Skeletal muscle tissue (tissue), 4 donors: ENCODE data around the gene POLR1E. TPM values are rescaled to one million over a fixed set of nuclear protein-coding genes. Genes with fewer than 3 reads are reported as not detected.

Source experiments
- H3K27ac ChIP-seq: one replicate; pipeline ENCODE4 v1.7.0; 2013; ENCODE audit warnings: mild to moderate bottlenecking, low read depth, low read length, inconsistent platforms
- H3K27me3 ChIP-seq, 3 donors: one replicate each; pipeline ENCODE4 v1.7.0; 2013; ENCODE audit warnings: low read length in 3 of 3; ENCODE audit not compliant: control insufficient read depth in 3 of 3, insufficient read depth in 3 of 3
- H3K36me3 ChIP-seq, 3 donors: one replicate each; pipeline ENCODE4 v1.7.0; 2013; ENCODE audit warnings: low read length in 3 of 3; ENCODE audit not compliant: control insufficient read depth in 3 of 3, insufficient read depth in 3 of 3
- H3K4me1 ChIP-seq, 3 donors: one replicate each; pipeline ENCODE4 v1.7.0; 2013; ENCODE audit warnings: low read length in 3 of 3, mild to moderate bottlenecking in 3 of 3; ENCODE audit not compliant: control insufficient read depth in 3 of 3, insufficient read depth in 3 of 3
- H3K4me3 ChIP-seq, 3 donors: one replicate each; pipeline ENCODE4 v1.7.0; 2013; ENCODE audit warnings: low read length in 3 of 3
- H3K9ac ChIP-seq, 3 donors: one replicate each; pipeline ENCODE4 v1.7.0; 2013; ENCODE audit warnings: low read length in 3 of 3, mild to moderate bottlenecking in 3 of 3, moderate library complexity in 2 of 3, low read depth in 1 of 3
- H3K9me3 ChIP-seq, 3 donors: one replicate each; pipeline ENCODE4 v1.7.0; 2013; ENCODE audit warnings: low read length in 3 of 3; ENCODE audit not compliant: control insufficient read depth in 3 of 3
- total RNA-seq: library from RNA; depleted of rRNA; stranded (reverse); fragments of >200 nt; gene quantifications from one replicate; pipeline ENCODE4 v1.2.3, GENCODE V29; 2014
- donor health status: Osteomylitis.

Gene POLR1E
- total RNA-seq, 1 donor from 2014 or later, result 38.1 TPM

- H3K9me3 ChIP-seq, result no peaks in the 10 kb centered on the region
- no peak overlapping the region for H3K4me3 ChIP-seq
- no peaks in the 10 kb centered on the region for H3K27me3 ChIP-seq
- H3K4me1 ChIP-seq, result peaks cover 7 to 14% (median 9%) of the 10 kb centered on the region in 3 donors
- no peak overlapping the region for H3K9ac ChIP-seq
- no peak overlapping the region for H3K27ac ChIP-seq
- H3K36me3 ChIP-seq, result peaks cover 5 to 13% (median 8%) of the 10 kb centered on the region in 3 donors
Measured at GRCh38 chr9:37543468-37543867, 57.7 kb downstream of the POLR1E start.

DNA sequence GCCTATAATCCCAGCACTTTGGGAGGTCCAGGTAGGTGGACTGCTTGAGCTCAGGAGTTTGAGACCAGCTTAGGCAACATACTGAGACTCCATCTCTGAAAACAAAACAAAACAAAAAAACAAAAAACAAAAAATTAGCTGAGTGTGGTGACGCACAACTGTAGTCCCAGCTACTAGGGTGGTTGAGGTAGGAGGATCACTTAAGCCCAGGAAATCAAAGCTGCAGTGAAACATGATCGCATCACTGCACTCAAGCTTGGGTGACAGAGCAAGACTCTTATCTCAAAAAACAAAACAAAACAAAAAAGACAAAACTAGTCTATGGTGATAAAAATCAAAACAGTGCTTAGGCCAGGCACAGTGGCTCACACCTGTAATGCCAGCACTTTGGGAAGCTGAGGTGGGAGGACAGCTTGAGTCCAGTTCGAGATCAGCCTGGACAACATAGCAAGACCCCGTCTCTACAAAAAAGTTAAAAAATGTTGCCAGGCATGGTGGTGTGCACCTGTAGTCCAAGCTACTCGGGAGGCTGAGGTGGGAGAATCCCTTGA lies 61.7 kb downstream of the POLR1E start:
- H3K27me3 ChIP-seq, result no peaks in the 10 kb centered on the region
- H3K36me3 ChIP-seq, result no peaks in the 10 kb centered on the region
- no peaks in the 10 kb centered on the region for H3K9me3 ChIP-seq
- no peak overlapping the region for H3K9ac ChIP-seq
- H3K4me3 ChIP-seq, result no peak overlapping the region
- H3K27ac ChIP-seq, result no peak overlapping the region
- peaks cover 0 to 4% (median 2%) of the 10 kb centered on the region in 3 donors for H3K4me1 ChIP-seq

- H3K27ac ChIP-seq, result no peak overlapping the region
- H3K9me3 ChIP-seq, result no peaks in the 10 kb centered on the region
- H3K36me3 ChIP-seq, result no peaks in the 10 kb centered on the region
- H3K9ac ChIP-seq, result no peak overlapping the region
- H3K27me3 ChIP-seq, result no peaks in the 10 kb centered on the region
- H3K4me3 ChIP-seq, result no peak overlapping the region
- H3K4me1 ChIP-seq, result peaks cover 0 to 4% (median 2%) of the 10 kb centered on the region in 3 donors
Measured at GRCh38 chr9:37549527-37549926, 63.8 kb downstream of the POLR1E start.

DNA sequence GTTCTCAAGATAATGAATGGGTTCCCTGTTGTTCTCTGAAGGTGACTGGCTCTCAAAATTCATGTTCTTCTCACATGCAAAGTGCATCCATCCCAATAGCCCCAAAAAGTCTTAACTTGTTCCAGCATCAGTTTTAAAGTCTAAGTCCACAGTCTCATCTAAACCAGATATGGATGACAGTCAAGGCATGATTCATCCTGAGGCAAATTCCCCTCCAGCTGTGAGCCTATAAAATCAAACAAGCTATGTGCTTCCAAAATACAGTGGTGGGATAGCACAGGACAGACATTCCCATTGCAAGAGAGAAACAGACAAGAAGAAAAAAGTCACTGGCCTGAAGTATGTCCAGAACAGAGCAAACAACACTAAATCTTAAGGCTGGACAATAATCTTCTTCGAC lies 65.0 kb downstream of the POLR1E start:
- H3K27ac ChIP-seq, result no peak overlapping the region

DNA sequence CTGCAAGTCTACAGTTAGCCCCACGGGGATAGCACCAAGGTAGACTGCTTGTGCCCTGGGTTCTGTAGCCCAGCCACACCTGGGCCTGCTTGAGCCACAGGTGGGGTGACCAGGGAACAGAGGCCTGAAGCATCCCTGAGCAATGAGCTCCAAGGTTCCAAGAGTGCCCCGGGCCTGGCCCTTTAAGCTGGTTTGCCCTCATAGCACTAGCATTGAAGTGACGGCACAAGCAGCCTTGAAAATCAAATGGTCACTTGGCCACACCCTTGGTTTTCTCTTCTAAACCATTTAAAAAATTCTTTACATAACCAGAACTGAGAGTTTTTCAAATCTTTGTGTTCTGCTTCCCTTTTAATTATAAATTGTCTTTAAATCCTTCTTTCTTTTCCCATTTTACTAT lies 65.7 kb downstream of the POLR1E start:
- peaks cover 0 to 4% (median 2%) of the 10 kb centered on the region in 3 donors for H3K4me1 ChIP-seq
- no peak overlapping the region for H3K27ac ChIP-seq

More for the DNA sequence above, 65.0 kb downstream of the POLR1E start:
- no peaks in the 10 kb centered on the region for H3K27me3 ChIP-seq
- H3K4me1 ChIP-seq, result peaks cover 0 to 4% (median 2%) of the 10 kb centered on the region in 3 donors
- H3K9ac ChIP-seq, result no peak overlapping the region
- no peak overlapping the region for H3K4me3 ChIP-seq
- no peaks in the 10 kb centered on the region for H3K9me3 ChIP-seq
- H3K36me3 ChIP-seq, result no peaks in the 10 kb centered on the region

DNA sequence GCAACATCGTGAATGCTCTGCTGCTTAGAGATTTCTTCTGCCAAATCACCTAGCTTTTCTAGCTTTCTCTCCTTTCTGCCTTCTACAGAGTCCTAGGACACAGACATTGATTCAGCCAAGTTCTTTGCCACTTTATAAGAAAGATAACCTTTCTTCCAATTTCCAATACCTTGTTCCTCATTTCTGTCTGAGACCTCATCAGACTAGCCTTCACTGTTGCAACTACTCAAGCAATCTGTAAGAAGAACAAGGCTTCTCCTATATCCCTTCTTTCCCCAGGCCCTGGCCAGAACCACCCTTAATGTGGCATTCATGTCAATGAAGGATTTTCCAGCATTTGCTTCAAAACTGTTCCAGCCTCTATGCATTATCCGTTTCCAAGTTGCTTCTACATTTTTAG lies 66.1 kb downstream of the POLR1E start:
- peaks cover 0 to 4% (median 2%) of the 10 kb centered on the region in 3 donors for H3K4me1 ChIP-seq
- H3K27ac ChIP-seq, result no peak overlapping the region
- H3K9me3 ChIP-seq, result no peaks in the 10 kb centered on the region
- no peaks in the 10 kb centered on the region for H3K36me3 ChIP-seq
- no peak overlapping the region for H3K4me3 ChIP-seq
- H3K27me3 ChIP-seq, result no peaks in the 10 kb centered on the region
- H3K9ac ChIP-seq, result no peak overlapping the region

More for the DNA sequence above, 65.7 kb downstream of the POLR1E start:
- no peak overlapping the region for H3K4me3 ChIP-seq
- H3K9me3 ChIP-seq, result no peaks in the 10 kb centered on the region
- H3K36me3 ChIP-seq, result no peaks in the 10 kb centered on the region
- H3K27me3 ChIP-seq, result no peaks in the 10 kb centered on the region
- no peak overlapping the region for H3K9ac ChIP-seq

Other genes with a start within 250 kb of the POLR1E start
- gene GRHPR, start 63.3 kb upstream of the POLR1E start, total RNA-seq, result 99.2 TPM
- gene ZBTB5, start 20.5 kb upstream of the POLR1E start, total RNA-seq, result 15.1 TPM
- 18.3 TPM for gene FBXO10, start 90.4 kb downstream of the POLR1E start, total RNA-seq
- gene TOMM5, start 106.6 kb downstream of the POLR1E start, total RNA-seq, result 72.0 TPM
- 6.3 TPM for gene FRMPD1, start 165.0 kb downstream of the POLR1E start, total RNA-seq